GM12878 (cell line): ENCODE data around the gene EIF4B.

ENCODE experiments used
- CREB1 ChIP-seq: IDR thresholded peaks from 2 replicates; pipeline ENCODE4 v1.6.1; 2012; ENCODE audit warnings: low read depth, mild to moderate bottlenecking, inconsistent platforms
- EZH2 ChIP-seq: IDR thresholded peaks from 2 replicates; pipeline ENCODE4 v1.6.1; 2012; ENCODE audit warnings: low read depth, mild to moderate bottlenecking, control low read depth, inconsistent platforms, low read length, borderline replicate concordance; ENCODE audit not compliant: control insufficient read depth
- FOXM1 ChIP-seq: IDR thresholded peaks from 2 replicates; pipeline ENCODE4 v1.6.1; 2012; ENCODE audit warnings: low read depth, mild to moderate bottlenecking, inconsistent platforms, low read length, moderate library complexity
- SRF ChIP-seq, 2 experiments: IDR thresholded peaks; 2 replicates each; pipeline ENCODE4 v1.6.1; 2011; ENCODE audit warnings: low read depth in 2 of 2, low read length in 2 of 2, mild to moderate bottlenecking in 1 of 2, moderate library complexity in 1 of 2

GRCh38 chr12:53090554-53090953 lies 84.3 kb downstream of the EIF4B start:
- TF ChIP-seq SRF (IDR thresholded peaks at IDR 0.05; ENCODE audit: low read depth in 2 of 2, low read length in 2 of 2) (no peak), CREB1 (no peak), FOXM1 (no peak), EZH2 (no peak)
